BE2C (cell line): ENCODE data around the gene PTPRG.
A peak's percentile ranks its signal among the peaks of the same experiment; 100 is the strongest.

ENCODE experiments used
- DNase-seq: peaks from one replicate; pipeline ENCODE4 v3.0.0-alpha.2; 2020
- H3K27me3 ChIP-seq: fragments of 250-450 bp; sonication (Bioruptor Pico); 2 replicates; pipeline ENCODE4 v1.5.1; 2020; ENCODE audit warnings: mild to moderate bottlenecking
- H3K36me3 ChIP-seq: fragments of 250-450 bp; sonication (Bioruptor Pico); 2 replicates; pipeline ENCODE4 v1.5.1; 2020; ENCODE audit warnings: mild to moderate bottlenecking
- H3K4me1 ChIP-seq: fragments of 250-450 bp; sonication (Bioruptor Pico); 2 replicates; pipeline ENCODE4 v1.5.1; 2020
- H3K4me3 ChIP-seq: 2 replicates; pipeline ENCODE4 v1.5.1; 2011; ENCODE audit warnings: low read depth, low read length
- H3K9me3 ChIP-seq: fragments of 250-450 bp; sonication (Bioruptor Pico); 2 replicates; pipeline ENCODE4 v1.5.1; 2020
- TF ChIP-seq, protein P1 (sequence below): IDR thresholded peaks from 2 replicates; pipeline ENCODE4 v1.5.1; 2012; ENCODE audit warnings: mild to moderate bottlenecking, low read depth, low read length

Gene PTPRG

DNA sequence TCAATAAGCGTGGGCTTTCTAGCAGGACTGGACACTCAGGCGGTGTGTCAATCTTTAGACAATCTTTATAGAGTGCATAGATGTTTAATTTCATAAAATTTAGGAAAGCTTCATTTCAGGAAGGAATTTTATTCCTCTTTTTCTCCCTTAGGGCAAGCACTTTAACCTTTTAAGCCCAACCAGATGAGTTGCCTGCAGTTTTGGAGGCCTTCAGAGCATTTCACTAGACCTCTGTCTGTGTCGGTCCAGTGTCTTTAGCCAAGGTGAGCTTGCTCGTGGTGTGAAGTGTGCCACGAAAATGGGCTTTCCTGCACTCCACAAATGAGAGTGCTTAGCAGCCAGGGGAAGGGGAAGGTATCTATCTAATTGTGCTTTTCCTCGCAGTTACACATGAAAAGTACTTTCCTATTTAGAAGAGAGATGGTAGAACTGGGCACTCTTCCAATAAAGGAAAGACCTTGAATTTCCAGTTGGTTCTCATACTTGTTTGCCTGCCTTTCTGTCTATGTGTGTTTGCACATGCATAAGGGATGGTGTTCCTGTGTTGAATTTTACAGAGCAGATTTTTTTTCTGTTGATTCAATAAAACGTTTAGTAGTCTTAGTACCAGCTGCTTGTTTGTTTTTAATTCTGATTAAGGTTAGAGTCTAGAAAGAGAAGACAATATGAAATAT lies 758.3 kb downstream of the PTPRG start:
- Histone ChIP-seq H3K36me3 (peaks cover 33% of the 10 kb centered on the region), H3K27me3 (no peaks in the 10 kb centered on the region), H3K4me1 (no peaks in the 10 kb centered on the region), H3K9me3 (no peaks in the 10 kb centered on the region), H3K4me3 (peak overlapping the region; percentile 61)
- DNase-seq = no peak
- TF ChIP-seq, protein P1, sequence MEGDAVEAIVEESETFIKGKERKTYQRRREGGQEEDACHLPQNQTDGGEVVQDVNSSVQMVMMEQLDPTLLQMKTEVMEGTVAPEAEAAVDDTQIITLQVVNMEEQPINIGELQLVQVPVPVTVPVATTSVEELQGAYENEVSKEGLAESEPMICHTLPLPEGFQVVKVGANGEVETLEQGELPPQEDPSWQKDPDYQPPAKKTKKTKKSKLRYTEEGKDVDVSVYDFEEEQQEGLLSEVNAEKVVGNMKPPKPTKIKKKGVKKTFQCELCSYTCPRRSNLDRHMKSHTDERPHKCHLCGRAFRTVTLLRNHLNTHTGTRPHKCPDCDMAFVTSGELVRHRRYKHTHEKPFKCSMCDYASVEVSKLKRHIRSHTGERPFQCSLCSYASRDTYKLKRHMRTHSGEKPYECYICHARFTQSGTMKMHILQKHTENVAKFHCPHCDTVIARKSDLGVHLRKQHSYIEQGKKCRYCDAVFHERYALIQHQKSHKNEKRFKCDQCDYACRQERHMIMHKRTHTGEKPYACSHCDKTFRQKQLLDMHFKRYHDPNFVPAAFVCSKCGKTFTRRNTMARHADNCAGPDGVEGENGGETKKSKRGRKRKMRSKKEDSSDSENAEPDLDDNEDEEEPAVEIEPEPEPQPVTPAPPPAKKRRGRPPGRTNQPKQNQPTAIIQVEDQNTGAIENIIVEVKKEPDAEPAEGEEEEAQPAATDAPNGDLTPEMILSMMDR = no peak

DNA sequence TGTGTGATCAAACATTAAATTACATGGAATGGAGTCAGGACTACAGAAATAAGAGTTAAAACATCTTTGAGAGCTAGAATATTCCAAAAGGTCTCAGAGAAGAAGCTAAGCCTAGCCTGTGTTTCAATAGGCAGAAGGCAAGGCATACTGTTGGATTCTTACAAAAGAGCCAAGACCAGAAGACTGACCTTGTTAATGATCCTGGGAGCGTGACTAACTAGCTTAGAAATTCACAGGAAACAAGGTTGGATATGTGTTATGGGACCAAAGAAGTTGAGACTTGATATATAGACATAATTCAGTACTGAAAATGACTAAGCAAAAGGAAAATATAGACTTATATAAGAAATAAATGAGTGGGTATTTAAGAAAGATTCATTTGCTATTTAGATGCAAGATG lies 761.9 kb downstream of the PTPRG start:
- TF ChIP-seq, protein P1 = no peak
- DNase-seq = no peak
- H3K9me3 ChIP-seq = no peaks in the 10 kb centered on the region
- peaks cover 34% of the 10 kb centered on the region for H3K36me3 ChIP-seq
- H3K4me1 ChIP-seq = no peaks in the 10 kb centered on the region
- no peak overlapping the region for H3K4me3 ChIP-seq
- no peaks in the 10 kb centered on the region for H3K27me3 ChIP-seq

DNA sequence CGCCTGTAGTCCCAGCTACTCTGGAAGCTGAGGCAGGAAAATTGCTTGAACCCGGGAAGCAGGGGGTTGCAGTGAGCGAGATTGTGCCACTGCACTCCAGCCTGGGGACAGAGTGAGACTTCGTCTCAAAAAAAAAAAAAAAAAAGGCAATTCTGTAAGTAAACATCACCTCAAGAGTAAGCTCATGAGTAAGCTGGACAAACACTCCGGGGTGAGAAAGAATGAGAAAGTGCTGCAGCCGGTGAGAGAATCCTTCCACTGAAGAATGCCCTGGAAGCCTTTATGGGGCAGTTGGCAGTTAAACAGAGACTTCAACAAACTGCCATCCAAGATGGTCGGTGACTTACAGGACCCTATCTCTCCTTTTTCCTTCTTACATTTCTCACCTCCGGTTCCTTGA lies 764.5 kb downstream of the PTPRG start:
- TF ChIP-seq, protein P1 = no peak
- Histone ChIP-seq H3K36me3 (peaks cover 27% of the 10 kb centered on the region), H3K4me1 (no peaks in the 10 kb centered on the region), H3K27me3 (no peaks in the 10 kb centered on the region), H3K9me3 (no peaks in the 10 kb centered on the region), H3K4me3 (no peak overlapping the region)
- no peak for DNase-seq

DNA sequence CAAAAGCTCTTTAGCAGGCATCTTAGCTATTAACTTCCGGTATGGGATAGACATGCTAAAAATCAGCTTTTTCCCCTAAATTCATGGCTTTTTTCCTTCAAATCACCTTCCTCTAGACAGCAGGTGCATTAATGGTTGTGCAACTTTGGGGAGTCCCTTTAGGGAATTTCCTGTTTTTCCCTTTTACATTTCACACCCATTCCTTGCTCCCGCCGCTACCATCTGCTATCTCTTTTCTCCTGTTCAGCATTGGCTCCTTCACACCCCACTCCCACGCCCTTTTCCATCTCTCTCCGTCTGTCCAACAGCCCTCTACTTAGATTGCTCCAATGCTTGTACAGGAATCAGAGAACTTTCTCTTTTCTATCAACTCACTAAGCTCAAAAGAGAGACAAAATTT lies 768.6 kb downstream of the PTPRG start:
- H3K27me3 ChIP-seq = no peaks in the 10 kb centered on the region
- no peak for DNase-seq
- no peaks in the 10 kb centered on the region; the same call in none of the 2 replicates for H3K36me3 ChIP-seq
- H3K4me3 ChIP-seq = no peak overlapping the region
- TF ChIP-seq, protein P1 = no peak
- H3K4me1 ChIP-seq = no peaks in the 10 kb centered on the region
- H3K9me3 ChIP-seq = no peaks in the 10 kb centered on the region

DNA sequence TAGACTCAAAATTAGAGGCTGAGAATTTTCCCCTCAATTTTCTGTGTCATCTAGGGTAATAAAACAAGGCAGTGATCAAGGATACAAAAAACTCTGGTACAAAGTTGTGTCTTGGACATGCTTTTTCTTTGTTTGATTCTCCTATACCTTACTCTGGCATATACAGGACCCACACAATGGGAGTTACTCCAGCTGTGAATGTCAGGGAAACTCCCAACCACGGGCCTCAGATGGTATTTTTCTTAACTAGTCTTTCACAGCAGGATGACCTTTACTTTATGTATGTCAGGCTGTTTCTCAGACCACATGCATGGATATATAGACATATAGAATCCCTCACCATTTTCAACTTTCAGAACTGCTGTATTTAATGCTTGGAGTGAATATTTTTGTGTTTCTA lies 770.6 kb downstream of the PTPRG start:
- H3K9me3 ChIP-seq = no peaks in the 10 kb centered on the region
- no peaks in the 10 kb centered on the region; the same call in none of the 2 replicates for H3K36me3 ChIP-seq
- no peaks in the 10 kb centered on the region for H3K27me3 ChIP-seq
- no peak for DNase-seq
- H3K4me1 ChIP-seq = no peaks in the 10 kb centered on the region
- H3K4me3 ChIP-seq = no peak overlapping the region
- TF ChIP-seq, protein P1 = no peak

DNA sequence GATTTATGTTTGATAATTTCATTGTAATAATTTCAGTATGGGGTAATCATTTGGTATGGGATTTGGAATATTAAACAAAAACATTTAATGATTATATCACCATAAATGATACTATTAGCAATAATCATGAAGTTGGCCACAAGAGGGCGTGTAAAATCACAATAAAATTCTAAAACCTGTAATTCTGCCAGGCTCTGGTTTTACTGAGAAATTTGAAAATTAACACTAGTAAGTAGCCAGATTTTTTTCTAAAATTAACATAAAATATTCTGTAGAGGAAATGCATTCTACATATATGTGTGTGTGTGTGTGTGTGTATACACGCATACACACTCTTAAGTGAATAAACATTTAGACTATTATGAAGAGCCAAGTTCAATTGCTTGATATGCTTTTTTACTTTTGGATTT lies 771.5 kb downstream of the PTPRG start:
- peak; percentile 27 for DNase-seq
- Histone ChIP-seq H3K27me3 (no peaks in the 10 kb centered on the region), H3K4me3 (no peak overlapping the region), H3K36me3 (no peaks in the 10 kb centered on the region; the same call in none of the 2 replicates), H3K9me3 (no peaks in the 10 kb centered on the region), H3K4me1 (no peaks in the 10 kb centered on the region)
- TF ChIP-seq, protein P1 = peak; percentile 41
